NK-92 (cell line): Measurements from ENCODE around the gene NPAS1.

Experiments used
- DNase-seq: peaks from one replicate; lab custom pipeline; 2025; ENCODE audit not compliant: unreplicated experiment; lab: John Stamatoyannopoulos, UW

Gene NPAS1

GRCh38 chr19:47013041-47013517 lies 6.6 kb upstream of the NPAS1 start:
- no peak for DNase-seq

DNA sequence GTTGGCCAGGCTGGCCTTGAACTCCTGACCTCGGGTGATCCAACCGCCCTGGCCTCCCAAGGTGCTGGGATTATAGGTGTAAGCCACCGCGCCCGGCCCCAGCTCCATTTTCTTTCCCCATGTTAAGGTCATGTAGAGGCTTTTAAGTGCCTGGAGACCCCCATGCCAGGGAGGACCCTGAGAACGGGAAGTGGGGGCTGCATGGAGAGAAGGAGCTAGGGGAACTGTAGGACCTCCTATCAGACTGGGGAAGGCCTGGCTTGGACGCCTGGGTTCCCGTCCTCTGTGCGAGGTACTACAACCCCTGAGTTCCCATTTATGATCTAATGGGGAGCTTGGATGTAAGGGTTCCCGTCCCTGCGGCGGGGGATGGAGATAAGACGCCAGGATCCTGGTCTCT lies 714 bp upstream of the NPAS1 start:
- DNase-seq: no peak

GRCh38 chr19:47020132-47020805 lies 632 bp downstream of the NPAS1 start:
- no peak for DNase-seq

GRCh38 chr19:47020992-47021496 lies 1.4 kb downstream of the NPAS1 start:
- no peak for DNase-seq

DNA sequence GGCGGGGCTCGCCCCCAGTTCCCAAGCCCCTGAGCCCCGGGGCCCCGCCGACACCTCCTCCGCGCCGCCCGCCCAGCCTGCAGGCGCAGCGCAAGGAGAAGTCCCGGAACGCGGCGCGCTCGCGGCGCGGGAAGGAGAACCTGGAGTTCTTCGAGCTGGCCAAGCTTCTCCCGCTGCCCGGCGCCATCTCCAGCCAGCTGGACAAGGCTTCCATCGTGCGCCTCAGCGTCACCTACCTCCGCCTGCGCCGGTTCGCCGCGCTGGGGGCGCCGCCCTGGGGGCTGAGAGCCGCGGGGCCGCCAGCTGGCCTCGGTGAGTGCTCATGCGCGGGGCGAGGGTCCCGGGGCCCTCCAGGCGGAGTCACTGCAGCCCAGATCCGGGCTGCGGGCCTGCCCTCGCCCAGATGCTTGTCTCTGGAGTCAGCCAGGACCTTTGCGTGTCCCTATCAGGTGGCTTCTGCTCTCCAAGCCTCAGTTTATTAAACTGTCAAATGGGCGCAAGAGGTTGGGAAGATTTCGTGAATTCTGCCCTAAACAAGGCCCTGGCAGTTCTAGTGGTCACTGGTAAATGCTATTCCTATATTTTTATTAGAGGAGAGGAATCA lies 2.0 kb downstream of the NPAS1 start:
- DNase-seq: no peak

- DNase-seq: no peak
These were observed 2.5 kb downstream of the NPAS1 start for GRCh38 chr19:47022140-47022536.

DNA sequence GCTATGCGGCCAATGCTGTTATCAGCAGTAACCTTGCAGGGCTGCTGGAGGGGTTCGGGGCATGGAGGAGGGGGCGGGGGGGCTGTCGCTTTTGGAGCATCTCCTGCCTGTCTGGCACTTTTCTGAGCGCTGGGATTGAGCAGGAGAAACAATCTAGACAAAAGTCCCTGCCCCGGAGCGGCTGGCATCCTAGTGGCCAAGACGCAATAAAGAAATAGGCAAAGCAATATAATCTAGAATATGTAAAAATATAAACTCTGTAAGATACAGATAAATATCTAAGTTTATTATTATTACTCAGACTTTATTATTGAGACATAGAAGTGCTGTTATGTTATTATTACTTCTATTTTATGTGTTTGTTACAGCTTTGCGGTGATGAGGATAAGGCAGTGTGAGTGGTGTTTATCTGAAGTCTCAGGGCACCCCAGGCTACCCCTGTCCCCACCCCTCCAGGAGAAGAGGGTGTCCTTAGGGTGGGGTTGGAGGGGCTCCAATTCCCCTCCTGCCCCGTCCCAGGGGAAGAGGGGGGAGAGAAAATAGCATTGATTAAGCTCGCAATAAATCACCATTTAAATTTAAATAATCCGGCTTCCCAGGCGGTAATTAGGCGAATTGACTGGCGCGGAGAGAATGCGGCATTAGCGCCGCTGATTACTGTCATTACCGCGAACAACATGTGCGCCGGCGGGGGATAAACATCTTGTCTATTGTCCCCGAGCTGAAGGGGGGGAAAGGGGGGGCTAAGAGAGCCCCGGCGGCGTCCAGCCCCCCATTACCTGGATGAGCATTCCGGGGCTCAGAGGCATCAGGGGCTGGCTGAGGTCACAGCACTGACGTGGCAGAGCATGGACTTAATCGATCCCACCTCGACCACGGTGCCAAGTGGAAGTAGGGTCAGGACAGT lies 3.2 kb downstream of the NPAS1 start:
- no peak for DNase-seq

DNA sequence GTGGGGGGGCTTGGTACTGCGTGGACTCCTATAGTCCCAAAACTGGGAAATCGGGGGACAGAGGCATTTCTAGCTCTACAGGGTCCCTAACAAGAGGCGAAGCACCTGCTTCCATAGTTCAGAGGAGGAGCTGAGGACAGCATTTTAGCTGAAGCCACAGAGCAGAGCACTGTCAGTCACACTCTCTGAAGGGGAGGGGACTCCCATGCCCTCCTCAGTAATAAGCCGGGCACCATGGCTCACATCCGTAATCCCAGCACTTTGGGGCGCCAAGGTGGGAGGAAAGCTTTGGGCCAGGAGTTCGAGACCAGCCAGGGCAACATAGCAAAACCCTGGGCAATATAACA lies 3.8 kb downstream of the NPAS1 start:
- DNase-seq: no peak

DNA sequence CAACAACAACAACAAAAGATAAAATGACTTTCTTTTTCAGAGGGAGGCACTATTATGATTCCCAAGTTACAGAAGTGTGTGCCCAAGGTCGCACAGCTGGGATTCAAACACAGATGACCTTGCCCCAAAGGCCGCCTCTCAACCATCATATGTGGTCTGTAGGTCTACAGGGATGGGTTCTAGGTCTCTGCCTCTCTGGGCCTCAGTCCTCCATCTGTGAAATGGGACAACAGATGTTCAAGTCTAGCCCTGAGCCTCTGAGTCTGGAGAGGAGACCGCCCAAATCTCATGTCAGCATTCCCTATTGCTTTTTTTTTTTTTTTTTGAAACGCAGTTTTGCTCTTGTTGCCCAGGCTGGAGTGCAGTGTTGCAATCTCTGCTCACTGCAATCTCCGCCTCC lies 4.9 kb downstream of the NPAS1 start:
- no peak for DNase-seq

- DNase-seq: no peak
These were observed 6.5 kb downstream of the NPAS1 start for GRCh38 chr19:47026156-47026555.

GRCh38 chr19:47026889-47027288 lies 7.3 kb downstream of the NPAS1 start:
- DNase-seq: no peak

DNA sequence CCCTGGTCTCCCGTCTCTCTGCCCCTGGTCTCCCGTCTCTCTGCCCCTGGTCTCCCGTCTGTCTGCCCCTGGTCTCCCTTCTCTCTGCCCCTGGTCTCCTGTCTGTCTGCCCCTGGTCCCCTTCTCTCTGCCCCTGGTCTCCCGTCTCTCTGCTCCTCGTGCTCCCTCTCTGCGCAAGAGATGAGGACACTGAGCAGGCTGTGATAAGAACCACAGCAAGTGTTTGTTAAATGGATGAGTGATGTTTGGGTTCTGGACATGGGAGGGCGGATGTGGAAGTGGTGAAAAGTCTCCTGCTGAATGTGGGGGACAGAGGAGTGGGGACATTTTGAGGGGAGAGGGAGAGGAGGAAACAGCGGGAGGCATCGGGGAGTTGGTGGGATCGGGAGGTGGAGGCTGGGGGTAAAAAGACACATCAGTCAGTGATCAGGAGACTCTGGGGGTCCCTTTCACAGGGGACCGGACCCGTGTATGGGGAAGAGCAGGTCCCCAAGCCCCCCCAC lies 8.0 kb downstream of the NPAS1 start:
- no peak for DNase-seq

DNA sequence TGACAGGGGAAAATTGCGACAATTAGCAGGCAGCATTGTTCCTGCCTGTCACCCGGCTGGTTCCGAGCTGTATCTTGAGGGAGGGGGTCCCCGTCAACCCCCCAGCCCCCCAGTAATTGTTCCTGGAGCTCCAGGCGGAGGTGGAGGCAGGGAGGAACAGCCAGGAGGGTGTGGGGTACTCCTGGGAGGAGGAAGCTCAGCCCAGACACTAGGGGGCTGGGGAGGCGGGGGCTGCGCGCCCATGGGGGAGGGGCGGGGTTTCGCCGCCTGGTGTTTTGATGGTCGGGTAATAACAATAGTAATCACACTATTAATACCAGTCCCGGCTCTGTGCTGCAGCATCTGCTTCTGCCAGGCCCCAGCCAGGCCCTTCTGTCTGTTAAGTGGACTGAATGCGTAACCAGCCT lies 8.6 kb downstream of the NPAS1 start:
- no peak for DNase-seq

GRCh38 chr19:47032171-47032811 lies 12.7 kb downstream of the NPAS1 start:
- no peak for DNase-seq

DNA sequence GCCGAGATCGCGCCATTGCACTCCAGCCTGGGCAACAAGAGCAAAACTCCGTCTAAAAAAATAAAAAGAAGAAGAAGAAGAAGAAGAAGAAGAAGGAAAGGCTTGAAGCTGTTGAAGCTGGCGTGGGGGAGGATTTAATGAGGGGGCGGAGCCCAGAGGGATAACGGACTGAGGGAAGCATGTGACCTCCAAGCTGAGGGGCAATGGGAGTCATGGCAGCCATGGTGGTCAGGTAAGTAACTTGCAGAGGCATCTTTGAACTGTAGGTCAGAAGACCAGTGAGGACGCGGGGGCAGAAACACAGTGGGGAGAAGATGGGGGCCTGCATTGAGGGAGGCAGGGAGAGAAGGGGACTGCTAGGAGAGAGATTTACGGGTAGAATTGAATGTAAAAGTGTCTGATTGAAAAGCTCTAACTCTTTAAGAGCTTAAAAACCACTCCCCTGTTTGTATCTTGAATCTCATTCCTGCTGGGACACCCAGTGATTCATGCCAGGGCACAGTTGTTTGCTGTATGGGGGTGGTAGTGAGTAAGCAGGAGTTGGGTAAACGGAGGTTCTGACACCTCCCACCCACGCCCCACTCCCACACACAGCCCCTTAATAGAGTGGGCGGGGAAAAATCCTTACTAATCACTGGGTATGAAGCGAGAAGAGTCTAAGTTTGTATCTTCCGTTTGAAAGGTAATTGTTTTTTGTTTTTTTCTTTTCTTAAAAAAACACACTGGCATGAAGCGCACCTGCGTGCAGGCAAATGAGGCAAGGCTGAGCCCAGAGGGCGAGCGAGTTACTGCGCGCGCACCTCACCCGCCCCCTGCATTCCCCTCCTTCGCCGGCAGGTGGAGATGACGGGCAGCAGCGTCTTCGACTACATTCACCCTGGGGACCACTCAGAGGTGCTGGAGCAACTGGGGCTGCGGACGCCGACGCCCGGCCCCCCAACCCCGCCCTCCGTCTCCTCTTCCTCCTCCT lies 15.8 kb downstream of the NPAS1 start:
- peak; percentile 70 for DNase-seq

DNA sequence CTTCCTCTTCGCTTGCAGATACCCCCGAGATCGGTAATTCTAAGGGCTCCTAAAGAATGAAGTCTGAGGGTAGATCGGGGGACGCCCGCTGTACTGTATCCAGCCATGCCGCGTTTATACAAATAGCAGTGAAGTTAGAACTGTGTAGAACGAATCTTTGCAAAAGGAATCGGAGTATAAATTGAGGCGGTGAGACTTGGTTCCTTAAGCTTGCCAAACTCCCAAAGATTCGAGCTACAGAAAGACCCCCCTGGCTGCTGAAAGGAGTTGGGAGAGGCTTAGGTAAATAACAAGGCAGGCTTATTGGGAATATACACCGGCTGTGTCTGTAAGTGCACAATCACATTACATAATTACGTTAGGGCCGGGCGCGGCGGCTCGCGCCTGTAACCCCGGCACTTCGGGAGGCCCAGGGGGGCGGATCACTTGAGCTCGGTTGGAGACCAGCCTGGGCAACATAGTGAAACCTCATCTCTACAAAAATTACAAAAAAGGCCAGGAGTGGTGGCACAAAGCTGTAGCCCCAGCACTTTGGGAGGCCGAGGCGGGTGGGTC lies 16.5 kb downstream of the NPAS1 start:
- DNase-seq: no peak

- no peak for DNase-seq
These were observed 18.1 kb downstream of the NPAS1 start for GRCh38 chr19:47037766-47038165.

DNA sequence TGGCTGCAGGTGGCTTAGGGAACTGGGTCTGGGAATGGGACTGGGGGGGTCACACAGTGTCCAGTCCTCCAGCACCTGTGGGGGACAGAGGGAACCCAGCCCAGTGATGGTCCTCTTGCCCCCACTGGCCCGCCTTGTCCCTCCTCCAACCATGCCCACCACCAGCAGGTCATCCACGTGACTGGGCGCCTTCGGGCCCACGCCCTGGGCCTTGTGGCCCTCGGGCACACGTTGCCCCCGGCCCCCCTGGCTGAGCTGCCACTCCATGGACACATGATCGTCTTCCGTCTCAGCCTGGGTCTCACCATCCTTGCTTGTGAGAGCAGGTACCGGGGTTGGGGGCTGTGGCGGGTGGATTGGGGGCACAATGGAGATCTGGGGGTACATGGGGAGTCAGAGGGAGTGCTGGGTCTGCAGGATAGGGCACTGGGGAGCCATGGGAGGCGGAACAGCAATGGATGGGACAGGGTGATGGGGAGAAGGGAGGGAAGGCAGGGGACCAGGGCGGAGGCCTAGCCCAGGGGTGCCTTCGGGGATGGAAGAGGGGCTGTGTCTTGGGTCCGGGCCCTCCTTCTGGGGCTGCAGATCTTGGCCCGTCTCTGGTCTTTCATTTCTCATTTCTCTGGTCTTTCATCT lies 19.7 kb downstream of the NPAS1 start:
- DNase-seq: no peak

DNA sequence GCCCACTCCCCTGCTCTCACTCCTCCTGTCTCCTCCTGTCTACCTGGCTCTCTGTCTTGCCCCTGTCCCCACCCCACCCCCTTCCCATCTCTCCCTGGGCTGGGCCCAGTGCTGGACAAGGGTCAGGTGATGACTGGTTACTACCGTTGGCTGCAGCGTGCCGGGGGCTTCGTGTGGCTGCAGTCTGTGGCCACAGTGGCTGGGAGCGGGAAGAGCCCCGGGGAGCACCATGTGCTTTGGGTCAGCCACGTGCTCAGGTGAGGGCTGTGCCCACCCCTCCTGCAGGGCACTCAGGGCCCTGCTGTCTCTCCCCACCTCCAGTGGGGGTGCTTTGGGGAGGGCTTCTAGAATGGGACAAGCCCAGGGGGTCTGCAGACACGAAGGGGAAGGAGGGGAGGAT lies 21.2 kb downstream of the NPAS1 start:
- no peak for DNase-seq
